Right renal cortex interstitium (tissue), 3 donors: Measurements from ENCODE around the gene USE1. TPM values are rescaled to one million over a fixed set of nuclear protein-coding genes. Genes with fewer than 3 reads are reported as not detected.

Experiments
- DNase-seq, 3 donors: peaks; one replicate each; pipeline ENCODE4 v3.0.0-alpha.2; 2013; ENCODE audit warnings: low read depth in 3 of 3, low spot score in 2 of 3
- polyA plus RNA-seq, 3 donors: library from polyadenylated mRNA; unstranded; fragments of 120-200 nt; gene quantifications; one replicate each; pipeline ENCODE4 v1.2.1, GENCODE V29; 2013; ENCODE audit not compliant: insufficient read length in 3 of 3

Gene USE1
- polyA plus RNA-seq, 3 donors: 21.6 to 24.2 (median 22.2) TPM

- DNase-seq: no peak
Observed at GRCh38 chr19:17205237-17206140, 9.7 kb upstream of the USE1 start.

GRCh38 chr19:17206736-17207581, 8.2 kb upstream of the USE1 start:
- no peak for DNase-seq

- DNase-seq: no peak
Observed at GRCh38 chr19:17209126-17210036, 5.8 kb upstream of the USE1 start.

GRCh38 chr19:17210296-17210695, 4.9 kb upstream of the USE1 start:
- DNase-seq: no peak

- DNase-seq: no peak
Observed at GRCh38 chr19:17211547-17212446, 3.4 kb upstream of the USE1 start.

- DNase-seq: no peak
Observed at GRCh38 chr19:17213334-17213733, 1.8 kb upstream of the USE1 start.

- no peak for DNase-seq
Observed at GRCh38 chr19:17214508-17215126, 540 bp upstream of the USE1 start.

- no peak for DNase-seq
Observed at GRCh38 chr19:17216058-17216670, 1.0 kb downstream of the USE1 start.

GRCh38 chr19:17219286-17219685, 4.1 kb downstream of the USE1 start:
- DNase-seq: no peak

- DNase-seq: no peak
Observed at GRCh38 chr19:17220207-17220758, 5.1 kb downstream of the USE1 start.

- no peak for DNase-seq
Observed at GRCh38 chr19:17225053-17225452, 9.9 kb downstream of the USE1 start.

- DNase-seq: peak; percentile 91 to 97 (median 95)
Observed at GRCh38 chr19:17226002-17226933, 11.1 kb downstream of the USE1 start, which contains the start of gene OCEL1. TSS of gene OCEL1 (plus strand) at chr19:17226226. CDS start at chr19:17226248, 22 bp downstream.

- no peak for DNase-seq
Observed at GRCh38 chr19:17227798-17228367, 12.7 kb downstream of the USE1 start.

- no peak for DNase-seq
Observed at GRCh38 chr19:17229890-17230289, 14.7 kb downstream of the USE1 start.

GRCh38 chr19:17232258-17232657, 17.1 kb downstream of the USE1 start:
- DNase-seq: no peak

- no peak for DNase-seq
Observed at GRCh38 chr19:17234911-17235299, 19.7 kb downstream of the USE1 start.
